Keratinocyte (primary cell): ENCODE data around the gene NUDT3. TPM values are rescaled to one million over a fixed set of nuclear protein-coding genes. Genes with fewer than 3 reads are reported as not detected.

ENCODE experiments used
- DNase-seq: peaks from one replicate; pipeline ENCODE4 v3.0.0-alpha.2; 2011; ENCODE audit warnings: low read depth, missing footprints, low spot score
- FAIRE-seq: peaks from 2 replicates; lab custom pipeline; 2011; peaks lifted over from hg19 to GRCh38; lab: Jason Lieb, UNC
- H2AFZ ChIP-seq: 2 replicates; pipeline ENCODE4 v1.6.0; 2012; ENCODE audit warnings: low read length, control low read depth, inconsistent platforms; ENCODE audit not compliant: control insufficient read depth
- H3K27ac ChIP-seq: 2 replicates; pipeline ENCODE4 v1.5.1; 2011; ENCODE audit warnings: low read length; ENCODE audit not compliant: control insufficient read depth, insufficient read depth
- H3K27me3 ChIP-seq: 3 replicates; pipeline ENCODE4 v1.6.0; 2011; ENCODE audit warnings: low read length; ENCODE audit not compliant: control insufficient read depth, insufficient read depth; ENCODE audit errors: extremely low read depth
- H3K36me3 ChIP-seq, 2 experiments: 2 replicates in 1 of 2; 3 replicates in 1 of 2; pipeline ENCODE4 v1.5.1; 2011; ENCODE audit warnings: low read length in 2 of 2, mild to moderate bottlenecking in 1 of 2; ENCODE audit not compliant: control insufficient read depth in 2 of 2, insufficient read depth in 2 of 2; ENCODE audit errors: extremely low read depth in 1 of 2
- H3K4me1 ChIP-seq: 3 replicates; pipeline ENCODE4 v1.5.1; 2011; ENCODE audit warnings: low read length; ENCODE audit not compliant: control insufficient read depth, insufficient read depth; ENCODE audit errors: extremely low read depth
- H3K4me2 ChIP-seq: 3 replicates; pipeline ENCODE4 v1.6.0; 2011; ENCODE audit warnings: low read depth, low read length; ENCODE audit not compliant: control insufficient read depth, insufficient read depth; ENCODE audit errors: extremely low read depth
- H3K4me3 ChIP-seq, 3 experiments: fragments of 200-600 bp in 1 of 3; sonication (generic) in 1 of 3; 2 replicates in 2 of 3; 3 replicates in 1 of 3; pipeline ENCODE4 v1.5.1; 2011 to 2016; ENCODE audit warnings: low read length in 3 of 3, mild to moderate bottlenecking in 3 of 3, control low read depth in 2 of 3, inconsistent platforms in 1 of 3, low read depth in 1 of 3, mixed read lengths in 1 of 3, mixed run types in 1 of 3, moderate library complexity in 1 of 3; ENCODE audit not compliant: control insufficient read depth in 2 of 3, insufficient read depth in 2 of 3; ENCODE audit errors: extremely low read depth in 1 of 3
- H3K79me2 ChIP-seq: 2 replicates; pipeline ENCODE4 v1.6.0; 2012; ENCODE audit warnings: low read length; ENCODE audit not compliant: control insufficient read depth, insufficient read depth
- H3K9ac ChIP-seq: 3 replicates; pipeline ENCODE4 v1.6.0; 2011; ENCODE audit warnings: low read length; ENCODE audit not compliant: control insufficient read depth, insufficient read depth; ENCODE audit errors: extremely low read depth
- H3K9me1 ChIP-seq: 3 replicates; pipeline ENCODE4 v1.6.0; 2011; ENCODE audit warnings: low read length; ENCODE audit not compliant: control insufficient read depth, insufficient read depth; ENCODE audit errors: extremely low read depth
- H3K9me3 ChIP-seq: 2 replicates; pipeline ENCODE4 v1.5.1; 2012; ENCODE audit warnings: low read depth, low read length; ENCODE audit not compliant: control insufficient read depth
- H4K20me1 ChIP-seq: 3 replicates; pipeline ENCODE4 v1.6.0; 2011; ENCODE audit warnings: low read length; ENCODE audit not compliant: control insufficient read depth, insufficient read depth; ENCODE audit errors: extremely low read depth
- CTCF ChIP-seq, 3 experiments: IDR thresholded peaks in 1 of 3; conservative IDR thresholded peaks in 1 of 3; optimal IDR thresholded peaks in 1 of 3; 2 replicates in 2 of 3; 3 replicates in 1 of 3; pipeline versions ENCODE3 to v1.5.1; 2011; ENCODE audit warnings: low read length in 3 of 3, mild to moderate bottlenecking in 3 of 3, moderate library complexity in 2 of 3, control low read depth in 1 of 3, inconsistent platforms in 1 of 3; ENCODE audit not compliant: insufficient read depth in 2 of 3; ENCODE audit errors: extremely low read depth in 1 of 3
- EZH2 ChIP-seq: IDR thresholded peaks from one replicate; pipeline ENCODE4 v1.6.1; 2012; ENCODE audit warnings: inconsistent platforms, mild to moderate bottlenecking, low read length, moderate library complexity
- dilution Hi-C: fragments of 300-500 bp; cut with MboI; formaldehyde crosslinking; loops from one replicate; pipeline ENCODE4 v1.7.0; 2020; ENCODE audit warnings: low sequenced_read_pairs; ENCODE audit not compliant: extremely low pct_ligation_motif_present
- polyA plus RNA-seq, 5 experiments: library from polyadenylated mRNA; depleted of rRNA in 3 of 5; stranded (reverse) in 3 of 5; stranded (forward) in 1 of 5; unstranded in 1 of 5; fragments of >200 nt; gene quantifications; 1 replicate in 1 of 5; 2 replicates in 3 of 5; 3 replicates in 1 of 5; pipeline versions ENCODE4 v1.2.1 to v1.2.3, GENCODE V29; 2011 to 2012; ENCODE audit warnings: missing spikeins in 2 of 5, low read depth in 1 of 5, low replicate concordance in 1 of 5

NUDT3 gene
- polyA plus RNA-seq, 1 donor (not counting 4 experiments of a cell fraction or from before 2014, with no cell fraction given): 16.5 TPM

- no peaks in the 10 kb centered on the region for H3K9me1 ChIP-seq
- no peaks in the 10 kb centered on the region for H3K4me1 ChIP-seq
- TF ChIP-seq CTCF (optimal IDR thresholded peaks at IDR 0.05 in 1 of 3, IDR thresholded peaks at IDR 0.05 in 1 of 3, conservative IDR thresholded peaks at IDR 0.05 in 1 of 3; ENCODE audit: extremely low read depth in 1 of 3, insufficient read depth in 2 of 3, low read length in 3 of 3): no peak
- no peak for TF ChIP-seq EZH2
- H3K27ac ChIP-seq: no peak overlapping the region
- no peak overlapping the region for H3K9ac ChIP-seq
- no peaks in the 10 kb centered on the region for H3K9me3 ChIP-seq
- no peak overlapping the region for H2AFZ ChIP-seq
- no peak for DNase-seq
- no peak for FAIRE-seq
- dilution Hi-C loops: no loop called here
- peaks cover 40% of the 10 kb centered on the region for H3K79me2 ChIP-seq
- no peaks in the 10 kb centered on the region for H3K36me3 ChIP-seq
- H3K4me3 ChIP-seq: no peak overlapping the region
- no peak overlapping the region for H3K4me2 ChIP-seq
- H3K27me3 ChIP-seq: no peaks in the 10 kb centered on the region
- H4K20me1 ChIP-seq: no peaks in the 10 kb centered on the region
Measured at GRCh38 chr6:34350137-34350933, 42.1 kb downstream of the NUDT3 start.

- H3K9me1 ChIP-seq: no peaks in the 10 kb centered on the region
- dilution Hi-C loops: no loop called here
- no peak overlapping the region for H3K4me2 ChIP-seq
- no peak overlapping the region for H3K9ac ChIP-seq
- H3K79me2 ChIP-seq: peaks cover 45% of the 10 kb centered on the region
- H3K36me3 ChIP-seq: no peaks in the 10 kb centered on the region
- no peak for TF ChIP-seq CTCF (optimal IDR thresholded peaks at IDR 0.05 in 1 of 3, IDR thresholded peaks at IDR 0.05 in 1 of 3, conservative IDR thresholded peaks at IDR 0.05 in 1 of 3; ENCODE audit: extremely low read depth in 1 of 3, insufficient read depth in 2 of 3, low read length in 3 of 3)
- TF ChIP-seq EZH2: no peak
- no peak for FAIRE-seq
- H3K27ac ChIP-seq: no peak overlapping the region
- H3K4me1 ChIP-seq: no peaks in the 10 kb centered on the region
- no peak for DNase-seq
- no peak overlapping the region for H3K4me3 ChIP-seq
- no peaks in the 10 kb centered on the region for H4K20me1 ChIP-seq
- H2AFZ ChIP-seq: no peak overlapping the region
- H3K9me3 ChIP-seq: no peaks in the 10 kb centered on the region
- H3K27me3 ChIP-seq: no peaks in the 10 kb centered on the region
Measured at GRCh38 chr6:34349211-34349610, 43.3 kb downstream of the NUDT3 start.
